ENCODE data around the gene NEURL4.
A peak's percentile ranks its signal among the peaks of the same experiment; 100 is the strongest.

Gene NEURL4

DNA sequence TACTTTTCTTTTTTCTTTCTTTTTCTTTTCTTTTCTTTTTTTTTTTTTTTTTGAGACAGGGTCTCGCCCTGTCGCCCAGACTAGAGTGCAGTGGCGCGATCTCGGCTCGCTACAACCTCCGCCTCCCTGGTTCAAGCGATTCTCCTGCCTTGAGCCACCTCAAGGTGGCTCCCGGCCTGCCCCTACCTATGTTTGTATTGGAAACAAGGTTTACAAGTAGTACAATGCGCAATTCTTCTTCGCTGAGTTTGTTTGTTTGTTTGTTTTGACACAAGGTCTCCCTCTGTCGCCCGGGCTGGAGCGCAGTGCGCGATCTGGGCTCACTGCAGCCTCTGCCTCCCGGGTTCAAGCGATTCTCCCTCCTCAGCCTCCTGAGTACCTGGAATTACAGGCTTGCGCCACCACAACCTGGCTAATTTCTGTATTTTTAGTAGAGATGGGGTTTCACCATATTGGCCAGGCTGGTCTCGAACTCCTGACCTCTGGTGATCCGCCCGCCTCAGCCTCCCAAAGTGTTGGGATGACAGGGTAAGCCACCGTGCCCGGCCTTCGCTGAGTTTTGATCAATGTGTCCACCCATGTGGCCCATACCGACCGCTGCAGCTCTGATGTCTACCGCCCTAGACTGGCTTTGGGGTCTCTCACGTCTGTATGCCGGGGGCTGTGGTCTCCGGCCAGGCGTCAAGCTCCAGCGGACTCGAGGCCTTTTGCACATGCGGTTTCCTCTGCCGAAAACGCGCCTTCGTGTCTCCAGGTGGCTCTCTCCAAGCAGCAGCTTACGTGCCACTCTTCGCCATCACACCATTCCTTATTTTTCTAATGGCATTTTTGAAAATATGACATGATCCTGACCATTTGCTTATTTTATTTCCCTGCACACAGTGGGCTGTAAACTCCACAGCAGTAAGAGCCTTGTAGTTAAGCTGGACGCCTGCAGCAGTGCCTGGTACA, 33.6 kb downstream of the NEURL4 start:
- DNase-seq (ENCODE audit: low spot score in 2 of 2) (no peak), ATAC-seq (replicated peaks; ENCODE audit: extremely low read depth, poor library complexity, severe bottlenecking) (no peak)
- peak overlapping the region; percentile 85 for H3K27ac Mint-ChIP-seq (ENCODE audit: low read depth)
- peaks cover 7% of the 10 kb centered on the region for H3K4me1 Mint-ChIP-seq
- H3K36me3 Mint-ChIP-seq (ENCODE audit: insufficient read depth), result peaks cover 7% of the 10 kb centered on the region
- H3K27me3 Mint-ChIP-seq, result peaks cover 43% of the 10 kb centered on the region
- no peaks in the 10 kb centered on the region for H3K9me3 Mint-ChIP-seq
- peak overlapping the region; percentile 85 for H3K4me3 Mint-ChIP-seq

DNA sequence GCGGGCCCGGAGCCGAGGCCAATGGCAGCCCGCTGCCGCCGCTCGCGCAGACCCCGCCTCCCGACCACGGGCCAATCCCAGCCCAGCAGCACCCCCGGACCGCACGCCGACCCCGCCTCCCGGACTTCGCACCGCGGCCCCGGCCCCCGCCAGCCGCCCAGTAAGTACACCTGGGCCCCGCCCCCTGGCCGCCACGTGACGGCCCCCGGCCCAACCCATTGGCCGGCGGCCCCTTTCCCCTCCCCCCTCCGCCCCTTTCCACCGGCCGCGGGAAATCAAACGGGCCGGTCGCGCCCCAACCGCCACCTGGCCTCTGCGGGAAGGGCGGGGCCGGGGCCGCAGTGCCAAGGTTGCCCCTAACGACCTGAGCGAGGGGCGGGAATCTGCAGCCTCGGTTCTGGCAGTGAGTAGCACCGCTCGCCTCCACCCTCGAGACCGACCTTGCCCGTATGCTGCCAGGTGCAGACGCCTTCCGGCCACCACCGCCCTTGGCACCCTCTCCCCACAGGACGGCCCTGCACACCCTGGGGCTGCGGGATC, 34.5 kb downstream of the NEURL4 start, which contains the start of gene YBX2:
Gene YBX2, minus strand, starts transcription at position 26 of the 540 bp plus-strand sequence. CDS start 139 bp downstream, outside the sequence.
- Mint-ChIP-seq H3K9me3 (no peaks in the 10 kb centered on the region), H3K27ac (ENCODE audit: low read depth) (peak within 1 kb of the TSS; percentile 85), H3K4me3 (peak within 1 kb of the TSS; percentile 85), H3K27me3 (peaks cover 52% of the 10 kb centered on the region), H3K4me1 (peaks cover 7% of the 10 kb centered on the region), H3K36me3 (ENCODE audit: insufficient read depth) (peaks cover 7% of the 10 kb centered on the region)
- DNase-seq (ENCODE audit: low spot score in 2 of 2) (peak; percentile 31 to 47), ATAC-seq (replicated peaks; ENCODE audit: extremely low read depth, poor library complexity, severe bottlenecking) (peak; percentile 58)

- Mint-ChIP-seq H3K27ac (ENCODE audit: low read depth) (no peak overlapping the region), H3K4me1 (peaks cover 7% of the 10 kb centered on the region), H3K4me3 (peak overlapping the region; percentile 57), H3K36me3 (ENCODE audit: insufficient read depth) (peaks cover 7% of the 10 kb centered on the region), H3K9me3 (no peaks in the 10 kb centered on the region), H3K27me3 (peaks cover 53% of the 10 kb centered on the region)
- no peak for ATAC-seq (replicated peaks; ENCODE audit: extremely low read depth, poor library complexity, severe bottlenecking)
- no peak for DNase-seq (ENCODE audit: low spot score in 2 of 2)
Measured at GRCh38 chr17:7293816-7294613, 35.1 kb downstream of the NEURL4 start.

- no peaks in the 10 kb centered on the region for H3K9me3 Mint-ChIP-seq
- peaks cover 7% of the 10 kb centered on the region for H3K36me3 Mint-ChIP-seq (ENCODE audit: insufficient read depth)
- H3K4me1 Mint-ChIP-seq, result peaks cover 7% of the 10 kb centered on the region
- ATAC-seq (replicated peaks; ENCODE audit: extremely low read depth, poor library complexity, severe bottlenecking) (no peak), DNase-seq (ENCODE audit: low spot score in 2 of 2) (no peak)
- H3K4me3 Mint-ChIP-seq, result peak overlapping the region; percentile 57
- H3K27ac Mint-ChIP-seq (ENCODE audit: low read depth), result no peak overlapping the region
- H3K27me3 Mint-ChIP-seq, result peaks cover 60% of the 10 kb centered on the region
Measured at GRCh38 chr17:7293159-7293558, 36.0 kb downstream of the NEURL4 start.

DNA sequence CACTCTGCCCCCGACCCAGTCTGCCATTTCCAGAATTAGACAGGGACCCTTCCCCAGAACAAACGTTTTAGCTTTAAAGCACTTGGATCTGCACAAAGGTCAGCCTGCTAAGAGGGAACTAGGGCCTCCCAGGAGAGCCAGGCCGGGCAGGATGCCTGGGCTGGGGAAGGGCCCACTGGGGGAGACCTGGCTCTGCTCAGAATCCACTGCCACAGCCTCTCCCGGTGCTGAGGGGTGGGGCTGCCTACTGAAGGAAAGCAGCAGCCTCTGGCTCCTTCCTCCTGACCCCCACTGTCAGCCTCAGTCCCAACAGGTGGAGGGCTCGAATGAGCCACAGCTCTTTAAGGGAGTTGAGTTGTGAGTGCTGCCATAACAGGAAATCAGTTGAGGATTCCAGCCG, 36.4 kb downstream of the NEURL4 start:
- Mint-ChIP-seq H3K36me3 (ENCODE audit: insufficient read depth) (peaks cover 7% of the 10 kb centered on the region), H3K27me3 (peaks cover 64% of the 10 kb centered on the region), H3K4me1 (peaks cover 7% of the 10 kb centered on the region), H3K27ac (ENCODE audit: low read depth) (no peak overlapping the region), H3K4me3 (no peak overlapping the region), H3K9me3 (no peaks in the 10 kb centered on the region)
- no peak for DNase-seq (ENCODE audit: low spot score in 2 of 2)
- ATAC-seq (replicated peaks; ENCODE audit: extremely low read depth, poor library complexity, severe bottlenecking), result no peak

DNA sequence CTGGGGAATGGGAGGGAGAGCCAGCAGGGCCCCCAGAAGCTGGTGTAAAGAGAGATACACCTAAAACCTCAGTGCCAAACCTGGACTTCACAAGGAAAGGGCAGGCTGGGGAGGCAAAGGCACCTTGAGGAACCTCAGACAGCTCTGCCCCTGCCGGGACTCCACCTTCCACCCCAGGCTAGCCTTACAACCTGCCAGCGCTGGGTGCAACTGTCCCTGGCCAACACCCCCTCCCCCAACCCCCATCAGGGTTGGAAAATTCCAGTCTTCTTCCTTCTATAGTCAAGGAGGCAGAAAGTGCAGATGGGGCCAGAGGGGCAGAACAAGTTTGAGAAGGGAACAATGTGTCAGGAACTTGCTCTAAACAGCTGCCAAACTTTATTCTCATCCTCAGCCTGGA, 36.9 kb downstream of the NEURL4 start:
- Mint-ChIP-seq H3K4me3 (no peak overlapping the region), H3K9me3 (no peaks in the 10 kb centered on the region), H3K27me3 (peaks cover 70% of the 10 kb centered on the region), H3K4me1 (peaks cover 7% of the 10 kb centered on the region), H3K27ac (ENCODE audit: low read depth) (no peak overlapping the region), H3K36me3 (ENCODE audit: insufficient read depth) (peaks cover 7% of the 10 kb centered on the region)
- DNase-seq (ENCODE audit: low spot score in 2 of 2), result no peak
- ATAC-seq (replicated peaks; ENCODE audit: extremely low read depth, poor library complexity, severe bottlenecking), result no peak

DNA sequence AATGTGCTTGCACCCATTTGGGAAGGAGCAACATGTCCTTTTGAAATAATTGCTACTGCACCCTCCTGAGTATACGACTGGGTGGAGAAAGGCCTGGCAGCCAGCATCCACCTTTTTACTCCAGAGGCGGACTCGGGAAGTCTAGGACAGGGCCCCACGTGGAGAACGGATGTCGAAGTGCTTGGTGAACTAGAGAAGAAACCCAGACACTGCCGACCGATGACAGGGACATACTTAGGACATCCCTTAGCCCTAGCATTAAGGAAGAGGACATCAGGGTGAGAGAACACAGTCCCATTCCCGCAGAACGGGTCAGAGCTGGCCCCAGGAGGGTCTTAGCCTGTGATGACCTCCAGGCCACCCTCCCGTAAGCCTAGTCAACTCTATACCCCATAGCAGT, 38.5 kb downstream of the NEURL4 start:
- H3K27me3 Mint-ChIP-seq, result peaks cover 78% of the 10 kb centered on the region

DNA sequence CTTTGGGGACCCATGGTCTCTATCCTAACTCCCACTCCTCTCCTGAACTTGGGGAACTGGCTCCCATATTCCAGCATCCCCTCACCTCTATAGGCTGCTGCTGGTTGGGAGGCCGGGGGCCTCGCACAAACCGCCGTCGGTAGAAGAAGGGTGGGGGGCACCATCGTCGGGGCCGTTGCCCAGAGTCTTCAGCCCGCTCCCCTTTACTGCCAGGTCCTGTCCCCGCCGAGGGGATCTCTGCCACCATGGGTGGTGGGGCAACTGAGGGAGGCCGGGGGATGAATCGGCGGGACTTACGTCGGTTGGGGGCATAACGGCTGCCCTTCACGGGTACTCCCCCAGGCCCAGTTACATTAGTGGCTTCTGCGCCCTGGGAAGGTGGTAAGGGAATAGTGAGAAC, 39.0 kb downstream of the NEURL4 start:
- ATAC-seq (replicated peaks; ENCODE audit: extremely low read depth, poor library complexity, severe bottlenecking), result no peak
- peaks cover 4% of the 10 kb centered on the region for H3K36me3 Mint-ChIP-seq (ENCODE audit: insufficient read depth)
- H3K27ac Mint-ChIP-seq (ENCODE audit: low read depth), result no peak overlapping the region
- H3K9me3 Mint-ChIP-seq, result no peaks in the 10 kb centered on the region
- DNase-seq (ENCODE audit: low spot score in 2 of 2), result no peak
- peaks cover 5% of the 10 kb centered on the region for H3K4me1 Mint-ChIP-seq
- H3K27me3 Mint-ChIP-seq, result peaks cover 79% of the 10 kb centered on the region
- H3K4me3 Mint-ChIP-seq, result no peak overlapping the region

More for the DNA sequence above, 38.5 kb downstream of the NEURL4 start:
- DNase-seq (ENCODE audit: low spot score in 2 of 2), result no peak
- ATAC-seq (replicated peaks; ENCODE audit: extremely low read depth, poor library complexity, severe bottlenecking), result no peak
- H3K9me3 Mint-ChIP-seq, result no peaks in the 10 kb centered on the region
- peaks cover 7% of the 10 kb centered on the region for H3K4me1 Mint-ChIP-seq
- peaks cover 7% of the 10 kb centered on the region for H3K36me3 Mint-ChIP-seq (ENCODE audit: insufficient read depth)
- H3K27ac Mint-ChIP-seq (ENCODE audit: low read depth), result no peak overlapping the region
- H3K4me3 Mint-ChIP-seq, result no peak overlapping the region

DNA sequence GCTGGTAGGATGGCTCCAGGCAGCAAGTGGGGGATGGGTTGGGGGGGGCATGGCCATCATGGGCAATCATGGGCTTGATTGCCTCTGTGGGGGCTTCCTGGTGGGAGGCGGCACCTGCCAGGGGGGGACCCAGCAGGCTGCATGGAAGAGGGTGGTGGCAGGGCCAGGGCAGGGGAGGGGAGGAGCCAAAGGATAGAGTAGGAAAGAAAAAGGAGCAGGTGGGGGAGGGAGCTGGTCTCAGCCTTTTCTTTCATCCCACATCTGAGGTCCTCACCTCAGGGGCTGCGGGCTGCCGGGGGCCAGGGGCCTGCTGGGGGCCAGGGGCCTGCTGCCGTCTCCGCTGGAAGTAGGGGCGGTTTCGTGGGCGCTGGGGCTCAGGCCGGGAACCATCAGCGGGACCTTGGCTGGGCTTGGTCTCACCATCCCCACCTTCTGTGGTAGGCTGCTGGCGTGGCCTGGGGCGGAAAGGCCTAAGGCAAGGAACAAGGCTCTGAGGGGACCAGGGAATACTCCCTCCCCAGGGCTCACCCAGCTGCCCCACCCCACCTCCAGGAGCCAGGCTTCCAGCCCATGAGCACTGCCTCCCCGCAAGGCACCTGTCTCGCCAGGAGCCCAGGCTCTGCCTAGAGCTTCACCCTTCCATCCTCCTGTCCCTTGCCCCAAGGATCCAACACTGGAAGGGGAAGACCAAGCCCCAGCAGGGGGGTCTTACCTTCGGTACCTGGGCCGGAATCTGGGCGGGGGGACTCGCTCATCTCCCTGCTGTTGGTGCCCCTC, 39.7 kb downstream of the NEURL4 start:
- Mint-ChIP-seq H3K9me3 (no peaks in the 10 kb centered on the region), H3K36me3 (ENCODE audit: insufficient read depth) (peaks cover 4% of the 10 kb centered on the region), H3K27ac (ENCODE audit: low read depth) (no peak overlapping the region), H3K27me3 (peaks cover 76% of the 10 kb centered on the region), H3K4me3 (no peak overlapping the region), H3K4me1 (no peaks in the 10 kb centered on the region)
- ATAC-seq (replicated peaks; ENCODE audit: extremely low read depth, poor library complexity, severe bottlenecking) (no peak), DNase-seq (ENCODE audit: low spot score in 2 of 2) (no peak)

DNA sequence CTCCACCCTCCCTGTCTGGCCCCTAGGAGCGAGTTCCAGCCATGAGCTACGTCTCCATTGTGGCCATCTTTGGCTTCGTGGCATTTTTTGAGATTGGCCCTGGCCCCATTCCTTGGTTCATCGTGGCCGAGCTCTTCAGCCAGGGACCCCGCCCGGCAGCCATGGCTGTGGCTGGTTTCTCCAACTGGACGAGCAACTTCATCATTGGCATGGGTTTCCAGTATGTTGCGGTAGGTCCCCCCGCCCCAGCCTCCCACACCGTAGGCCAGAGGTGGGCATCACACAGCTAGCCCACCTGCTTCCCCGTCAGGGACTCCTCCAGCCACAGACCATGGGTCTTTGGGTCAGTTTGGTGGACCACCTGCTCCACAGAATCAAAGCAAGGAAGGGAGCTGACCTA, 43.5 kb downstream of the NEURL4 start:
- Mint-ChIP-seq H3K9me3 (no peaks in the 10 kb centered on the region), H3K36me3 (ENCODE audit: insufficient read depth) (peaks cover 2% of the 10 kb centered on the region)

GRCh38 chr17:7284911-7285310, 44.2 kb downstream of the NEURL4 start:
- H3K36me3 Mint-ChIP-seq (ENCODE audit: insufficient read depth), result peaks cover 2% of the 10 kb centered on the region
- DNase-seq (ENCODE audit: low spot score in 2 of 2) (no peak), ATAC-seq (replicated peaks; ENCODE audit: extremely low read depth, poor library complexity, severe bottlenecking) (no peak)
- peaks cover 13% of the 10 kb centered on the region for H3K4me1 Mint-ChIP-seq
- peaks cover 67% of the 10 kb centered on the region for H3K27me3 Mint-ChIP-seq
- no peak overlapping the region for H3K4me3 Mint-ChIP-seq
- H3K27ac Mint-ChIP-seq (ENCODE audit: low read depth), result no peak overlapping the region
- no peaks in the 10 kb centered on the region for H3K9me3 Mint-ChIP-seq

More for the DNA sequence above, 43.5 kb downstream of the NEURL4 start:
- Mint-ChIP-seq H3K27me3 (peaks cover 75% of the 10 kb centered on the region), H3K27ac (ENCODE audit: low read depth) (no peak overlapping the region), H3K4me3 (no peak overlapping the region), H3K4me1 (peaks cover 12% of the 10 kb centered on the region)
- no peak for DNase-seq (ENCODE audit: low spot score in 2 of 2)
- no peak for ATAC-seq (replicated peaks; ENCODE audit: extremely low read depth, poor library complexity, severe bottlenecking)
